DND-41 (cell line): ENCODE data around the gene RMND5B.

ENCODE experiments used
- CTCF ChIP-seq: IDR thresholded peaks from 2 replicates; pipeline ENCODE4 v1.5.1; 2012; ENCODE audit warnings: borderline replicate concordance, low read length, moderate library complexity, mild to moderate bottlenecking; ENCODE audit not compliant: poor library complexity, severe bottlenecking; ENCODE audit errors: extremely low read depth
- EZH2 ChIP-seq: IDR thresholded peaks from 3 replicates; pipeline ENCODE4 v1.6.1; 2012; ENCODE audit warnings: borderline replicate concordance, low read depth, mild to moderate bottlenecking, moderate library complexity, low read length, inconsistent platforms; ENCODE audit not compliant: severe bottlenecking

DNA sequence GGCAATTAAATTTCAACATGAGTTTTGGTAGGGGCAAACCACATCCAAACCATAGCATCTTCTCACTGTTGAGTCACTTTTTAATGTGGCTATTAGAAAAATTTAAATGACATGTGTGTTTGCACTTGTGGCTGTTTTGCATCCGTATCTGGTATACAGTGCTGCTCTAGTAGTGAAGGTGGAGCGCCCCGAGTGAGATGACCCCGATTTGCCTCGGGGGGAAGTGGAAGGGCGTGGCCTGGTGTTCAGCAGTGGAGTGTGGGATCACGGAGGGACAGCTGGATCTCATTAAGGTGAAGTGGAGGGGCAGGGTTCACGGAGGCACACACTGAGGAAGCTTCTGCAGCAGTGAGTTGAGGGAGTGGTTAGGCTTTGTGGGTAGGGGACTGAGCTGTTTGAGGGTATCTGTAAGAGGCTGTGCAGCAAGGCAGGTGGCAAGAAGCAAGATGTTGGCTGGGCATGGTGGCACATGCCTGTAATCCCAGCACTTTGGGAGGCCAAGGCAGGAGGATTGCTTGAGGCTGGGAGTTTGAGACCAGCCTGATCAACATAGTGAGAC is 62.5 kb downstream of the RMND5B start:
- TF ChIP-seq CTCF (no peak), EZH2 (no peak)
